Gastroesophageal sphincter (tissue), 4 donors: ENCODE results near the gene NTRK3. TPM values are rescaled to one million over a fixed set of nuclear protein-coding genes. Genes with fewer than 3 reads are reported as not detected.

Source experiments
- ATAC-seq: fragments of 150-250 bp; one replicate; pipeline ENCODE4 v1.9.1; 2016; ENCODE audit warnings: mild to moderate bottlenecking, moderate library complexity
- H3K27ac ChIP-seq, 4 donors: fragments of 200-600 bp; sonication (generic) in 3 of 4; 1 replicate in 3 of 4; 2 replicates in 1 of 4; pipeline ENCODE4 v1.5.1; 2016 to 2019
- H3K27me3 ChIP-seq: fragments of 200-600 bp; sonication (generic); one replicate; pipeline ENCODE4 v1.5.1; 2019
- H3K36me3 ChIP-seq, 2 donors: fragments of 200-600 bp; sonication (generic); one replicate each; pipeline ENCODE4 v1.5.1; 2019; ENCODE audit warnings: control low read depth in 1 of 2
- H3K4me1 ChIP-seq, 3 donors: fragments of 200-600 bp; sonication (generic); 1 replicate in 2 of 3; 2 replicates in 1 of 3; pipeline ENCODE4 v1.5.1; 2016 to 2019; ENCODE audit warnings: control low read depth in 2 of 3
- H3K4me3 ChIP-seq, 2 donors: fragments of 200-600 bp; sonication (generic); one replicate each; pipeline ENCODE4 v1.5.1; 2019; ENCODE audit warnings: mild to moderate bottlenecking in 1 of 2, moderate library complexity in 1 of 2
- H3K9me3 ChIP-seq, 3 donors: fragments of 200-600 bp; sonication (generic); one replicate each; pipeline ENCODE4 v1.5.1; 2017 to 2019; ENCODE audit warnings: control low read depth in 2 of 3
- EP300 ChIP-seq: sonication (generic); formaldehyde crosslinking; IDR thresholded peaks from one replicate; pipeline ENCODE4 v1.6.1; 2017; ENCODE audit warnings: antibody characterized with exemption, mild to moderate bottlenecking
- POLR2A ChIP-seq, 2 donors: fragments of 450-650 bp; IDR thresholded peaks; one replicate each; pipeline ENCODE4 v1.6.1; 2017; ENCODE audit warnings: antibody characterized with exemption in 2 of 2, mild to moderate bottlenecking in 2 of 2, moderate library complexity in 1 of 2
- POLR2AphosphoS5 ChIP-seq: sonication (generic); formaldehyde crosslinking; IDR thresholded peaks from one replicate; pipeline ENCODE4 v1.6.1; 2017; ENCODE audit warnings: antibody characterized with exemption
- WGBS, 2 donors: methylation state at CpG; one replicate each; pipeline ENCODE4 v1.1.5; 2018; ENCODE audit warnings: low coverage in 1 of 2; 5-methylcytosine and 5-hydroxymethylcytosine counted together
- total RNA-seq, 4 donors: library from RNA; depleted of rRNA; stranded (reverse); fragments of >200 nt; gene quantifications; one replicate each; pipeline ENCODE4 v1.1.0, GENCODE V29; 2016
- TF ChIP-seq, protein P1 (sequence below), 4 experiments: fragments of 200-600 bp in 2 of 4; fragments of 450-650 bp in 2 of 4; sonication (generic) in 1 of 4; IDR thresholded peaks; one replicate each; pipeline ENCODE4 v1.5.1; 2017 to 2019; ENCODE audit warnings: antibody characterized with exemption in 4 of 4, mild to moderate bottlenecking in 2 of 4, moderate library complexity in 2 of 4

The NTRK3 gene
- total RNA-seq, 4 donors from 2014 or later, result 0.47 to 4.3 (median 1.5) TPM

DNA sequence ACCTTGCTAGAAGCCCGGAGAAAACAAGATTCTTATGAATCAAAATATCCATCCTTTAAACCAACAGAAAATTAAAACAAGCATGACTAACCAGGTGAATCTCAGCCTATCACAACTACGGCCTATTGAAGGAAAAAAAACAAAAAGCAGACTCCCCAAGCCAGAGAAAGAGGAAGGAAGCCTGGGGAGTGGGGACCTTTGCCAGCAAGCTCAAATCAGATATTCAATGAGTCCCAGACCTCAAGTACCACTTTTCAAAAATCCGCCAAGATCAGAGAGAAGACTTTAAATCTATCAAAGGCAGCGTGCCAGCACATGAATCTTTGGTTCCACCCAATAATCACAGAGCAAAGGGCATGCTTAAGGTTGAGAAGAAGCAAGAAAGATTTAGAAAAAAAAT, 253.8 kb downstream of the NTRK3 start:
- ATAC-seq, result no peak
- Histone ChIP-seq H3K4me3 (no peak overlapping the region), H3K9me3 (peaks cover 0 to 15% (median 0%) of the 10 kb centered on the region in 3 donors), H3K27ac (no peak overlapping the region), H3K4me1 (no peaks in the 10 kb centered on the region), H3K36me3 (no peaks in the 10 kb centered on the region), H3K27me3 (no peaks in the 10 kb centered on the region)
- TF ChIP-seq, protein P1, sequence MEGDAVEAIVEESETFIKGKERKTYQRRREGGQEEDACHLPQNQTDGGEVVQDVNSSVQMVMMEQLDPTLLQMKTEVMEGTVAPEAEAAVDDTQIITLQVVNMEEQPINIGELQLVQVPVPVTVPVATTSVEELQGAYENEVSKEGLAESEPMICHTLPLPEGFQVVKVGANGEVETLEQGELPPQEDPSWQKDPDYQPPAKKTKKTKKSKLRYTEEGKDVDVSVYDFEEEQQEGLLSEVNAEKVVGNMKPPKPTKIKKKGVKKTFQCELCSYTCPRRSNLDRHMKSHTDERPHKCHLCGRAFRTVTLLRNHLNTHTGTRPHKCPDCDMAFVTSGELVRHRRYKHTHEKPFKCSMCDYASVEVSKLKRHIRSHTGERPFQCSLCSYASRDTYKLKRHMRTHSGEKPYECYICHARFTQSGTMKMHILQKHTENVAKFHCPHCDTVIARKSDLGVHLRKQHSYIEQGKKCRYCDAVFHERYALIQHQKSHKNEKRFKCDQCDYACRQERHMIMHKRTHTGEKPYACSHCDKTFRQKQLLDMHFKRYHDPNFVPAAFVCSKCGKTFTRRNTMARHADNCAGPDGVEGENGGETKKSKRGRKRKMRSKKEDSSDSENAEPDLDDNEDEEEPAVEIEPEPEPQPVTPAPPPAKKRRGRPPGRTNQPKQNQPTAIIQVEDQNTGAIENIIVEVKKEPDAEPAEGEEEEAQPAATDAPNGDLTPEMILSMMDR (IDR thresholded peaks at IDR 0.05), result no peak
- TF ChIP-seq EP300 (no peak), POLR2A (IDR thresholded peaks at IDR 0.05) (no peak), POLR2AphosphoS5 (no peak)
- 69 to 73% methylated on average over 3 to 4 of the region's 4 CpGs for WGBS, 2 donors

DNA sequence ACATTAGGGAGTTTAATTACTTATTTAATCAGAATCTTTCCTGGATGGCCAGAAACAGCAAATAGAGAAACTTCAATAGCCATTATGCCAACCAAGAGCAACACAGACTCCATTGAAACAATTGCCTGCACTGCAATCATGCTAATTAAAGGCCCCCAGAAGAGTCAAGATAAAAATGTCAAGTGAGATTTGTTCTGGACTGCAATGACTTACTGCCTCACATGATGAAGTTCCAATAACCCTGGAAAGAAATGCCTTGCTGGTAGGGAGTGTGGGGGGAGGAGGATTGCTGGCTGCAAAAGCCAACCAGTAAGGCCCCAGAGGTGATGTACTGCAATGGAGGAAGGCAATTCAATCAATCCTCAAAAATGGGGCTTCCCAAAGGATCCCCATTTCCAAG, 257.9 kb downstream of the NTRK3 start:
- Histone ChIP-seq H3K27me3 (no peaks in the 10 kb centered on the region), H3K4me1 (no peaks in the 10 kb centered on the region), H3K36me3 (no peaks in the 10 kb centered on the region), H3K4me3 (no peak overlapping the region), H3K27ac (no peak overlapping the region), H3K9me3 (peaks cover 0 to 15% (median 0%) of the 10 kb centered on the region in 3 donors)
- no peak for ATAC-seq
- TF ChIP-seq, protein P1 (IDR thresholded peaks at IDR 0.05), result no peak
- no peak for TF ChIP-seq POLR2AphosphoS5
- TF ChIP-seq EP300, result no peak
- no peak for TF ChIP-seq POLR2A (IDR thresholded peaks at IDR 0.05)

DNA sequence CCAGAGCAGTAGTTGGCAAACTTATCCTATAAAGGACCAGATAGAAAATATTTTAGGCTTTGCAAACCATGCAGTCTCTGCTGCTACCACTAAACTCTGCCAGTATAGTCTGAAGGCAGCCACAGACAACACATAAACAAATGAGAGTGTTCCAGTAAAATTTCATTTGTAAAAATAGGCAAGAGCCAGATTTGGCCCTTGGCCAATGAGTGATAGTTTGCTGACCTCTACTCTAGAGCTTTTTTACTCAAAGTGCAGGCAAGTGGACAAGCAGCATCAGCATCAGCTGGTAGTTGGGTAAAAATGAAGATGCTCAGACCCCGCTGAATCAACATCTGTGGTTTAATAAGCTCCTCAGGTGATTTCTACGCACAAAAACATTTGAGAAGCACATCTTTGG, 269.8 kb downstream of the NTRK3 start:
- peaks cover 0 to 4% (median 0%) of the 10 kb centered on the region in 3 donors for H3K4me1 ChIP-seq
- no peak overlapping the region for H3K27ac ChIP-seq
- 84% methylated on average over 2 of the region's 2 CpGs; no CpG with 5 or more reads in 1 of the 2 donors for WGBS, 2 donors
- TF ChIP-seq, protein P1 (IDR thresholded peaks at IDR 0.05), result peak in 1 of 4 experiments; percentile 6
- TF ChIP-seq POLR2A (IDR thresholded peaks at IDR 0.05), result no peak
- ATAC-seq, result no peak
- no peaks in the 10 kb centered on the region for H3K36me3 ChIP-seq
- H3K4me3 ChIP-seq, result no peak overlapping the region
- H3K9me3 ChIP-seq, result no peaks in the 10 kb centered on the region
- H3K27me3 ChIP-seq, result no peaks in the 10 kb centered on the region

DNA sequence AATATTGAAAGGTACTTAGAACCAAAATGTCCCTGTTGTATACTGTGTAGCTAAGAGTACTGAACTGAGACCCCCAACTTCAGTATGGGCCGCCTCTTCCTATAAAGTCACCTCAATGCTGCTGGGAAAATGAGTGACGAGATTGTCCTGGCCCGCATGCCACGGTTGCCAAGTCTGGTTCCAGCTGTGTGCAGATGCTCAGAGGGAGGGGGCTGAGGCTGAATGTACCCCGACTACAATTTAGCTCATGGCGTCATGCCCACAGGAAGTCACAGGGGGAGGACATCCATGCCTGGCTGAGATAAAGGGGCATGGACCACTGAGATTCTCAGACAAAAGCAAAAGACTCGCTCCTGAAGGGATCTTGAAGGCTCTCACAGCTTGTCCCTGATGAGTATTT, 271.1 kb downstream of the NTRK3 start:
- peaks cover 0 to 4% (median 0%) of the 10 kb centered on the region in 3 donors for H3K4me1 ChIP-seq
- no peak overlapping the region for H3K27ac ChIP-seq
- WGBS, 2 donors, result 73 to 90% methylated on average over 3 to 4 of the region's 7 CpGs
- no peak for ATAC-seq
- TF ChIP-seq POLR2AphosphoS5 (no peak), POLR2A (IDR thresholded peaks at IDR 0.05) (no peak), EP300 (no peak)
- TF ChIP-seq, protein P1 (IDR thresholded peaks at IDR 0.05), result no peak
- H3K9me3 ChIP-seq, result no peaks in the 10 kb centered on the region
- no peaks in the 10 kb centered on the region for H3K36me3 ChIP-seq
- H3K27me3 ChIP-seq, result no peaks in the 10 kb centered on the region
- H3K4me3 ChIP-seq, result no peak overlapping the region

DNA sequence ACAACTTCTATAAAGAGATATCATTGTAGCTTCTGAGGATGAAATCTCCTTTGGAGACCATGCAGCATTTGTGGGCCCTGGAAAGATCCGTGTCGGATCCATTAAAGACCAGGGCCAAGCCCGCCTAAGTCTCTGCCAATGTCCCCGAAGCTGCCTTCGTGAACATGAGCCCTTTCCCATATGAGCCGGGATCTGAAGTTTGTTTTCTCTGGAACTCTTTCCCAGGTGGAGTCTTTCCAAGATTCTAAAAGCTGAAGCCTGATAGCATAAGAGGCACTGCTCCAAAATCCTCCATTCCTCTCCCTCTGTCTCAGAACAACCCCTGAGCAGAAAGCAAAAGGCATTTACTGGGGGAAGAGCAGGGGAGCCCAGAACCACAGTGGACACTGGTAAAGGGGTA, 274.6 kb downstream of the NTRK3 start:
- Histone ChIP-seq H3K9me3 (no peaks in the 10 kb centered on the region), H3K27ac (no peak overlapping the region), H3K27me3 (no peaks in the 10 kb centered on the region), H3K4me1 (peaks cover 0 to 4% (median 0%) of the 10 kb centered on the region in 3 donors), H3K36me3 (no peaks in the 10 kb centered on the region), H3K4me3 (no peak overlapping the region)
- TF ChIP-seq EP300, result no peak
- no peak for TF ChIP-seq POLR2A (IDR thresholded peaks at IDR 0.05)
- TF ChIP-seq POLR2AphosphoS5, result no peak
- TF ChIP-seq, protein P1 (IDR thresholded peaks at IDR 0.05), result no peak
- WGBS, 2 donors, result 30 to 35% methylated on average over 6 of the region's 6 CpGs
- no peak for ATAC-seq
